Panc1 (cell line): Measurements from ENCODE around the gene SYT12.

Experiments used
- POLR2AphosphoS5 ChIP-seq: IDR thresholded peaks from 2 replicates; pipeline ENCODE4 v1.6.1; 2012; ENCODE audit warnings: mild to moderate bottlenecking, low read depth, low read length, moderate library complexity
- SIN3A ChIP-seq: IDR thresholded peaks from 2 replicates; pipeline ENCODE4 v1.6.1; 2012; ENCODE audit warnings: low read depth, mild to moderate bottlenecking, low read length, moderate library complexity, borderline replicate concordance; ENCODE audit not compliant: insufficient read depth
- TCF7L2 ChIP-seq: IDR thresholded peaks from 2 replicates; pipeline ENCODE4 v1.6.1; 2011; ENCODE audit warnings: mild to moderate bottlenecking, low read depth, low read length, inconsistent platforms
- TF ChIP-seq, protein P1 (sequence below): fragments of 450-650 bp; IDR thresholded peaks from 2 replicates; pipeline ENCODE4 v1.5.1; 2017; ENCODE audit warnings: mild to moderate bottlenecking
- TF ChIP-seq, protein P2 (sequence below), 2 experiments: IDR thresholded peaks; 2 replicates each; pipeline ENCODE4 v1.6.1; 2011 to 2012; ENCODE audit warnings: low read depth in 2 of 2, control low read depth in 1 of 2, low read length in 1 of 2, mild to moderate bottlenecking in 1 of 2, moderate library complexity in 1 of 2; ENCODE audit not compliant: insufficient read depth in 1 of 2

DNA sequence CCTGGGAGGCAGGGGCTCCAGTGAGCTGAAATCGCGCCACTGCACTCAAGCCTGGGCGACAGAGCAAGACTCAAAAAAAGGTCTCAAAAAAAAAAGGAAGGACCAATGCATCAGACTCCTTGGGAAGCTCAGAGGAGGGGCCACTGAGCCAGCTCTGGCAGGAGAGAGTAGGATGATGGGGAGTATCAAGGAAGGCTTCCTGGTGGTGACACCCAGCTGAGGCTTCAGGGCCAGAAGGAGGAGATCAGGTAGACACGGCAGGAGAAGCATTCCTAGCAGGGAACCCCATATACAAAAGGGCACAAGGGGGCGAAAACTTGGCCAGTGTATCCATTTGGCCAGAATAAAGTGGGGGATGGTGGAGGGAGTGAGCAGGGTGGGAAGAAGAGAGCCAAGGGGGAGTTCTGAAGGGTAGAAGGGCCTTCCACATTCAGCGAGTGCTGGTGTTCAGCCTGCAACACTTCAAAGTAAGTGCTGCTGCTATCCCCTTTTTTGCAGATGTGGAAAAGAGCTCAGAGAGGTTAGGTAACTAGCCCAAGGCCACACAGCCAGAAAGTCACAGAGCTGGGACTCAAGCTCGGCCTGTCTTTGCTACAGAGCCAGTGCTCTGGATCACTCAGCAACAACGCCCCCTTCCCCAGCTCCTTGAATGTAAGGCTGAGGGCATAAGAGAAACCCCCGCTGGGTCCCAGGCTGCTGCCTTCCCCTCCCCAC, 28.4 kb downstream of the SYT12 start:
- TF ChIP-seq, protein P1, sequence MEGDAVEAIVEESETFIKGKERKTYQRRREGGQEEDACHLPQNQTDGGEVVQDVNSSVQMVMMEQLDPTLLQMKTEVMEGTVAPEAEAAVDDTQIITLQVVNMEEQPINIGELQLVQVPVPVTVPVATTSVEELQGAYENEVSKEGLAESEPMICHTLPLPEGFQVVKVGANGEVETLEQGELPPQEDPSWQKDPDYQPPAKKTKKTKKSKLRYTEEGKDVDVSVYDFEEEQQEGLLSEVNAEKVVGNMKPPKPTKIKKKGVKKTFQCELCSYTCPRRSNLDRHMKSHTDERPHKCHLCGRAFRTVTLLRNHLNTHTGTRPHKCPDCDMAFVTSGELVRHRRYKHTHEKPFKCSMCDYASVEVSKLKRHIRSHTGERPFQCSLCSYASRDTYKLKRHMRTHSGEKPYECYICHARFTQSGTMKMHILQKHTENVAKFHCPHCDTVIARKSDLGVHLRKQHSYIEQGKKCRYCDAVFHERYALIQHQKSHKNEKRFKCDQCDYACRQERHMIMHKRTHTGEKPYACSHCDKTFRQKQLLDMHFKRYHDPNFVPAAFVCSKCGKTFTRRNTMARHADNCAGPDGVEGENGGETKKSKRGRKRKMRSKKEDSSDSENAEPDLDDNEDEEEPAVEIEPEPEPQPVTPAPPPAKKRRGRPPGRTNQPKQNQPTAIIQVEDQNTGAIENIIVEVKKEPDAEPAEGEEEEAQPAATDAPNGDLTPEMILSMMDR: no peak
- no peak for TF ChIP-seq SIN3A
- TF ChIP-seq POLR2AphosphoS5: no peak
- TF ChIP-seq, protein P2, sequence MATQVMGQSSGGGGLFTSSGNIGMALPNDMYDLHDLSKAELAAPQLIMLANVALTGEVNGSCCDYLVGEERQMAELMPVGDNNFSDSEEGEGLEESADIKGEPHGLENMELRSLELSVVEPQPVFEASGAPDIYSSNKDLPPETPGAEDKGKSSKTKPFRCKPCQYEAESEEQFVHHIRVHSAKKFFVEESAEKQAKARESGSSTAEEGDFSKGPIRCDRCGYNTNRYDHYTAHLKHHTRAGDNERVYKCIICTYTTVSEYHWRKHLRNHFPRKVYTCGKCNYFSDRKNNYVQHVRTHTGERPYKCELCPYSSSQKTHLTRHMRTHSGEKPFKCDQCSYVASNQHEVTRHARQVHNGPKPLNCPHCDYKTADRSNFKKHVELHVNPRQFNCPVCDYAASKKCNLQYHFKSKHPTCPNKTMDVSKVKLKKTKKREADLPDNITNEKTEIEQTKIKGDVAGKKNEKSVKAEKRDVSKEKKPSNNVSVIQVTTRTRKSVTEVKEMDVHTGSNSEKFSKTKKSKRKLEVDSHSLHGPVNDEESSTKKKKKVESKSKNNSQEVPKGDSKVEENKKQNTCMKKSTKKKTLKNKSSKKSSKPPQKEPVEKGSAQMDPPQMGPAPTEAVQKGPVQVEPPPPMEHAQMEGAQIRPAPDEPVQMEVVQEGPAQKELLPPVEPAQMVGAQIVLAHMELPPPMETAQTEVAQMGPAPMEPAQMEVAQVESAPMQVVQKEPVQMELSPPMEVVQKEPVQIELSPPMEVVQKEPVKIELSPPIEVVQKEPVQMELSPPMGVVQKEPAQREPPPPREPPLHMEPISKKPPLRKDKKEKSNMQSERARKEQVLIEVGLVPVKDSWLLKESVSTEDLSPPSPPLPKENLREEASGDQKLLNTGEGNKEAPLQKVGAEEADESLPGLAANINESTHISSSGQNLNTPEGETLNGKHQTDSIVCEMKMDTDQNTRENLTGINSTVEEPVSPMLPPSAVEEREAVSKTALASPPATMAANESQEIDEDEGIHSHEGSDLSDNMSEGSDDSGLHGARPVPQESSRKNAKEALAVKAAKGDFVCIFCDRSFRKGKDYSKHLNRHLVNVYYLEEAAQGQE (IDR thresholded peaks at IDR 0.05; ENCODE audit: insufficient read depth in 1 of 2, low read depth in 2 of 2, low read length in 1 of 2): no peak
- TF ChIP-seq TCF7L2: no peak
